ENCODE results near the gene GTF2E1. TPM values are rescaled to one million over a fixed set of nuclear protein-coding genes. Genes with fewer than 3 reads are reported as not detected.
"Not testable (repeated sequence)": the region's sequence is repeated elsewhere in the genome, so short reads cannot be mapped to it uniquely, and the experiment has no call there.

The GTF2E1 gene
- total and polyA plus RNA-seq, 7 experiments from 2014 or later = 8.4 to 27.3 (median 13.8) TPM

DNA sequence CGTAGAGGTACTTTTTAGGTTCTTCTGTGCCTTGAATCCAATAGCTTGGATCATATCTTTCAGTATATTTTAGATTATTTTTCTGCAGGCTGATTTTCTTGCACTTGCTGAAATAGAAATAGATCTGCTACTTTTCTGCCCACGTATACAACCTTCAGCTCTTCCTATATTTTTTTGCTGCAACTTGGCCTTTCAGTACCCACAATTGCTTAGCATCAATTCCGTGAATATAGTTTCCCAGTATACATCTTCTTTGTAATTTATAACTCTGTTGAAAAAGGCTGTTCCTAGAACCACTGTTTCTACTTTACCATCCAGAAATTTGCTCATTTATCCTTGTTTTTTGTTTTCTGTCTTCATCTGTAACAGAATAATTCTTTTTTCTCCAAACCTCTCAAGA lies 36.2 kb downstream of the GTF2E1 start:
- no peaks in the 10 kb centered on the region for H3K9me3 Mint-ChIP-seq
- ATAC-seq (no peak), DNase-seq (no peak)
- ChIA-PET POLR2A (no interaction called here), CTCF (interaction anchor here (0.6 to 1.0 kb wide), 2 partner anchors 220 to 322 kb away, joined by 3 to 6 read pairs; no protein-coding TSS in a partner anchor)
- intact Hi-C loops (cut with micrococcal nuclease) = no loop called here
- Histone ChIP-seq H3K27me3 (ENCODE audit: control insufficient read depth in 2 of 2, insufficient read depth in 2 of 2, low read length in 2 of 2) (no peaks in the 10 kb centered on the region), H3K9me3 (ENCODE audit: control insufficient read depth in 2 of 3, low read length in 3 of 3) (no peaks in the 10 kb centered on the region), H3K36me3 (ENCODE audit: control insufficient read depth in 2 of 3, insufficient read depth in 3 of 3, low read length in 3 of 3) (peaks cover 0 to 36% (median 4%) of the 10 kb centered on the region in 3 experiments), H3K4me1 (ENCODE audit: control insufficient read depth in 2 of 2, insufficient read depth in 2 of 2, low read length in 2 of 2) (no peaks in the 10 kb centered on the region), H3K27ac (ENCODE audit: low read depth, low read length) (no peak overlapping the region), H3K4me3 (ENCODE audit: low read length) (no peak overlapping the region)
- no peak overlapping the region for H3K4me3 Mint-ChIP-seq
- H3K27me3 Mint-ChIP-seq = no peaks in the 10 kb centered on the region
- peaks cover 3 to 33% (median 22%) of the 10 kb centered on the region in 5 donors for H3K36me3 Mint-ChIP-seq
- peaks cover 0 to 4% (median 0%) of the 10 kb centered on the region in 7 donors for H3K4me1 Mint-ChIP-seq
- peak overlapping the region in 3 of 9 donors; percentile 11 to 25 (median 12) for H3K27ac Mint-ChIP-seq

DNA sequence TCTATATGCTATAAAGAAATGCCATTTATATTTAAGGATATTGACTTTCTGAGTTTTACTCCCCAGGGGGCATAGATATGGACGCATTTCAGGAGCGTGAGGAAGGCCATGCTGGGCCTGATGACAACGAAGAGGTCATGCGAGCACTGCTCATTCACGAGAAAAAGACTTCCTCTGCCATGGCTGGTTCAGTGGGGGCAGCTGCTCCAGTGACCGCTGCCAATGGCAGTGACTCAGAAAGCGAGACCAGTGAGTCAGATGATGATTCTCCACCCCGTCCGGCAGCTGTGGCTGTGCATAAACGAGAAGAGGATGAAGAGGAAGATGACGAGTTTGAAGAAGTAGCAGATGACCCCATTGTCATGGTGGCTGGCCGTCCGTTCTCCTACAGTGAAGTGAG lies 38.4 kb downstream of the GTF2E1 start:
- Histone ChIP-seq H3K4me1 (ENCODE audit: control insufficient read depth in 2 of 2, insufficient read depth in 2 of 2, low read length in 2 of 2) (no peaks in the 10 kb centered on the region), H3K4me3 (ENCODE audit: low read length) (no peak overlapping the region), H3K27me3 (ENCODE audit: control insufficient read depth in 2 of 2, insufficient read depth in 2 of 2, low read length in 2 of 2) (no peaks in the 10 kb centered on the region), H3K9me3 (ENCODE audit: control insufficient read depth in 2 of 3, low read length in 3 of 3) (no peaks in the 10 kb centered on the region), H3K36me3 (ENCODE audit: control insufficient read depth in 2 of 3, insufficient read depth in 3 of 3, low read length in 3 of 3) (peaks cover 0 to 29% (median 4%) of the 10 kb centered on the region in 3 experiments), H3K27ac (ENCODE audit: low read depth, low read length) (no peak overlapping the region)
- POLR2A ChIA-PET = no interaction called here
- intact Hi-C loops (cut with micrococcal nuclease) = no loop called here
- no peak overlapping the region for H3K4me3 Mint-ChIP-seq
- no peaks in the 10 kb centered on the region for H3K27me3 Mint-ChIP-seq
- no peaks in the 10 kb centered on the region for H3K9me3 Mint-ChIP-seq
- ATAC-seq (no peak), DNase-seq (no peak)
- peaks cover 0 to 4% (median 0%) of the 10 kb centered on the region in 7 donors for H3K4me1 Mint-ChIP-seq
- H3K36me3 Mint-ChIP-seq = peaks cover 3 to 41% (median 22%) of the 10 kb centered on the region in 5 donors
- peak overlapping the region in 1 of 9 donors; percentile 40 for H3K27ac Mint-ChIP-seq
- CTCF ChIA-PET = interaction anchor here (0.6 to 1.0 kb wide), 2 partner anchors 12 to 14 kb away, joined by 3 read pairs; no protein-coding TSS in a partner anchor

DNA sequence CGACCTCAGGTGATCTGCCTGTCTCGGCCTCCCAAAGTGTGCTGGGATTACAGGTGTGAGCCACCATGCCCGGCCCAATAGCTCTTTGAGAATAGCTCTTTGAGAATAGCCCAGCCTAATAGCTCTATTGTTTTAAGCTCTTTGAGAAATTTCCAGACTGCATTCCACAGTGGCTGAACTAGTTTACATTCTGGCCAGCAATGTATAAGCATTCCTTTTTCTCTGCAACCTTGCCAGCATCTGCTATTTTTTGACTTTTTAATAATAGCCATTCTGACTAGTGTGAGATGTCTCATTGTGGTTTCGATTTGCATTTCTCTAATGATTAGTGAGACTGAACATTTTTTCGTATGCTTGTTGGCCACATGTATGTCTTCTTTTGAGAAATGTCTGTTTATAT lies 43.3 kb downstream of the GTF2E1 start:
- H3K27me3 Mint-ChIP-seq; H3K4me1 Mint-ChIP-seq; H3K9me3 Mint-ChIP-seq; POLR2A ChIA-PET; intact Hi-C loops (cut with micrococcal nuclease); H3K36me3 ChIP-seq (ENCODE audit: control insufficient read depth in 2 of 3, insufficient read depth in 3 of 3, low read length in 3 of 3); H3K9me3 ChIP-seq (ENCODE audit: control insufficient read depth in 2 of 3, low read length in 3 of 3); H3K27ac ChIP-seq (ENCODE audit: low read depth, low read length); H3K4me3 Mint-ChIP-seq; H3K27me3 ChIP-seq (ENCODE audit: control insufficient read depth in 2 of 2, insufficient read depth in 2 of 2, low read length in 2 of 2); DNase-seq; H3K4me1 ChIP-seq (ENCODE audit: control insufficient read depth in 2 of 2, insufficient read depth in 2 of 2, low read length in 2 of 2); H3K4me3 ChIP-seq (ENCODE audit: low read length); ATAC-seq: not testable (repeated sequence)
- CTCF ChIA-PET = interaction anchor here (0.6 to 1.0 kb wide), 2 partner anchors 9 to 229 kb away, joined by 4 read pairs; no protein-coding TSS in a partner anchor
- H3K36me3 Mint-ChIP-seq = peaks cover 3 to 24% (median 11%) of the 10 kb centered on the region in 5 donors
- peak overlapping the region in 2 of 9 donors; percentile 6 to 17 for H3K27ac Mint-ChIP-seq

GRCh38 chr3:120791010-120791409 lies 48.5 kb downstream of the GTF2E1 start:
- ATAC-seq = no peak
- intact Hi-C loops (cut with micrococcal nuclease) = loop anchor here (10.0 kb wide), 3 partner anchors 446 to 896 kb away; partner anchors contain the start of gene LRRC58 (in 1 of the 2)

DNA sequence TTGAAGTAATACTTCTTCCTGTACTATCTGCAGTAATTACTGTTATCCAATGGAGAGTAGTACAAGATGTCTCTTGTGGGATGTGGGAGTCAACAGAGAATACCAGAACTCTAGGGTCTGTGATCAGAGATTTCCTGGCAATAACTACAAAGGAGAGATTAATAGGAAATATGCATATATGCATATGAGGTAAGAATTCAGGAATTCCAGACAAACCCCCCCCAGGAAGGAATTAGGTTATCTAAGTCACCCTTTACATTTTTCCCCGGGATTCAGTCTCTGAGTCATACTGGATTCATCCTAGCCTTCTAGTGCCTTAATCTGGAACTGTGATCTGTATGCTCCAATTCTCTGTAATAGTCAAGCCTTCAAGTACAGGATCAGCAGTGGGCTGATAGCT lies 49.4 kb downstream of the GTF2E1 start:
- ATAC-seq (no peak), DNase-seq (no peak)
- Mint-ChIP-seq H3K36me3 (no peaks in the 10 kb centered on the region), H3K27me3 (no peaks in the 10 kb centered on the region), H3K9me3 (peaks cover 0 to 3% (median 0%) of the 10 kb centered on the region in 11 donors), H3K27ac (peak overlapping the region in 1 of 9 donors; percentile 17), H3K4me1 (peaks cover 0 to 20% (median 17%) of the 10 kb centered on the region in 7 donors), H3K4me3 (peak overlapping the region in 1 of 10 donors; percentile 4)
- ChIA-PET POLR2A (no interaction called here), CTCF (interaction anchor here (0.6 to 4.7 kb wide), 2 partner anchors 75 to 231 kb away, joined by 3 to 114 read pairs; no protein-coding TSS in a partner anchor)
- Histone ChIP-seq H3K4me3 (ENCODE audit: low read length) (no peak overlapping the region), H3K4me1 (ENCODE audit: control insufficient read depth in 2 of 2, insufficient read depth in 2 of 2, low read length in 2 of 2) (peaks cover 0 to 4% of the 10 kb centered on the region in 2 donors), H3K27ac (ENCODE audit: low read depth, low read length) (no peak overlapping the region), H3K36me3 (ENCODE audit: control insufficient read depth in 2 of 3, insufficient read depth in 3 of 3, low read length in 3 of 3) (no peaks in the 10 kb centered on the region), H3K9me3 (ENCODE audit: control insufficient read depth in 2 of 3, low read length in 3 of 3) (no peaks in the 10 kb centered on the region), H3K27me3 (ENCODE audit: control insufficient read depth in 2 of 2, insufficient read depth in 2 of 2, low read length in 2 of 2) (no peaks in the 10 kb centered on the region)
- intact Hi-C loops (cut with micrococcal nuclease) = loop anchor here (10.0 kb wide), 3 partner anchors 447 to 897 kb away; partner anchors contain the start of gene LRRC58 (in 1 of the 2)

More at GRCh38 chr3:120791010-120791409, 48.5 kb downstream of the GTF2E1 start:
- Histone ChIP-seq H3K4me3 (ENCODE audit: low read length) (no peak overlapping the region), H3K4me1 (ENCODE audit: control insufficient read depth in 2 of 2, insufficient read depth in 2 of 2, low read length in 2 of 2) (peaks cover 0 to 4% of the 10 kb centered on the region in 2 donors), H3K9me3 (ENCODE audit: control insufficient read depth in 2 of 3, low read length in 3 of 3) (no peaks in the 10 kb centered on the region), H3K36me3 (ENCODE audit: control insufficient read depth in 2 of 3, insufficient read depth in 3 of 3, low read length in 3 of 3) (no peaks in the 10 kb centered on the region), H3K27ac (ENCODE audit: low read depth, low read length) (no peak overlapping the region), H3K27me3 (ENCODE audit: control insufficient read depth in 2 of 2, insufficient read depth in 2 of 2, low read length in 2 of 2) (no peaks in the 10 kb centered on the region)
- peaks cover 0 to 3% (median 0%) of the 10 kb centered on the region in 11 donors for H3K9me3 Mint-ChIP-seq
- no peaks in the 10 kb centered on the region for H3K36me3 Mint-ChIP-seq
- no peaks in the 10 kb centered on the region for H3K27me3 Mint-ChIP-seq
- H3K4me3 Mint-ChIP-seq = no peak overlapping the region
- DNase-seq = peak in 6 of 9 donors; percentile 8 to 41 (median 18)
- POLR2A ChIA-PET = interaction anchor here (0.7 kb wide), 1 partner anchor 229 kb away, joined by 5 read pairs; no protein-coding TSS in a partner anchor
- CTCF ChIA-PET = no interaction called here
- peaks cover 0 to 20% (median 17%) of the 10 kb centered on the region in 7 donors for H3K4me1 Mint-ChIP-seq
- H3K27ac Mint-ChIP-seq = peak overlapping the region in 4 of 9 donors; percentile 5 to 60 (median 22)

- DNase-seq (no peak), ATAC-seq (no peak)
- Histone ChIP-seq H3K4me3 (ENCODE audit: low read length) (no peak overlapping the region), H3K36me3 (ENCODE audit: control insufficient read depth in 2 of 3, insufficient read depth in 3 of 3, low read length in 3 of 3) (no peaks in the 10 kb centered on the region), H3K4me1 (ENCODE audit: control insufficient read depth in 2 of 2, insufficient read depth in 2 of 2, low read length in 2 of 2) (peaks cover 0 to 4% of the 10 kb centered on the region in 2 donors), H3K9me3 (ENCODE audit: control insufficient read depth in 2 of 3, low read length in 3 of 3) (no peaks in the 10 kb centered on the region), H3K27me3 (ENCODE audit: control insufficient read depth in 2 of 2, insufficient read depth in 2 of 2, low read length in 2 of 2) (no peaks in the 10 kb centered on the region), H3K27ac (ENCODE audit: low read depth, low read length) (no peak overlapping the region)
- Mint-ChIP-seq H3K4me3 (no peak overlapping the region), H3K27ac (peak overlapping the region in 2 of 9 donors; percentile 21 to 42), H3K27me3 (no peaks in the 10 kb centered on the region), H3K4me1 (peaks cover 0 to 20% (median 17%) of the 10 kb centered on the region in 7 donors), H3K36me3 (no peaks in the 10 kb centered on the region), H3K9me3 (peaks cover 0 to 3% (median 0%) of the 10 kb centered on the region in 11 donors)
- intact Hi-C loops (cut with micrococcal nuclease) = loop anchor here (10.0 kb wide), 3 partner anchors 449 to 899 kb away; partner anchors contain the start of gene LRRC58 (in 1 of the 2)
- ChIA-PET POLR2A (no interaction called here), CTCF (interaction anchor here (0.6 to 4.7 kb wide), 4 partner anchors 12 to 474 kb away, joined by 3 to 114 read pairs (median 4); no protein-coding TSS in a partner anchor)
Measured at GRCh38 chr3:120793601-120794000, 51.1 kb downstream of the GTF2E1 start.

Measured in naive thymus-derived CD4-positive, alpha-beta T cell (primary cell).